HepG2 (cell line): ENCODE data around the gene SFRP4. TPM values are rescaled to one million over a fixed set of nuclear protein-coding genes. Genes with fewer than 3 reads are reported as not detected.

Experiments
- ATAC-seq: fragments of 200-7000 bp; cut with Tn5 transposase; 3 replicates; pipeline ENCODE4 v1.9.1; 2020; ENCODE audit warnings: mild to moderate bottlenecking, moderate library complexity
- BruUV-seq: library from RNA; stranded (reverse); fragments of 400-500 nt; replicated peaks from 2 replicates; lab custom pipeline; 2021; lab: Mats Ljungman, UMichigan
- CTCF ChIA-PET: fragments of 300-600 bp; formaldehyde crosslinking; extraction: SDS; loops from one replicate; lab custom pipeline; 2021; ENCODE audit warnings: low total read pairs, inconsistent platforms, low intra/inter-chr PET ratio; lab: Yijun Ruan, JAX
- POLR2A ChIA-PET: fragments of 350-600 bp; sonication (Branson Sonifier 250); formaldehyde crosslinking; loops from one replicate; lab custom pipeline; 2020; ENCODE audit warnings: antibody characterized with exemption, inconsistent platforms; lab: Yijun Ruan, JAX
- DNase-seq: peaks from one replicate; pipeline ENCODE4 v3.0.0-alpha.2; 2015; ENCODE audit warnings: low spot score
- FAIRE-seq: peaks from 3 replicates; lab custom pipeline; 2011; peaks lifted over from hg19 to GRCh38; lab: Jason Lieb, UNC
- H2AFZ ChIP-seq: one replicate; pipeline ENCODE4 v1.6.1; 2011; ENCODE audit warnings: low read length, inconsistent platforms
- H3K27ac ChIP-seq: fragments of 300-600 bp; 3 replicates; pipeline ENCODE4 v1.8.0; 2011; ENCODE audit warnings: mixed run types, mild to moderate bottlenecking, mixed read lengths, low read length, inconsistent platforms; ENCODE audit not compliant: insufficient read depth; ENCODE audit errors: extremely low read length
- H3K27me3 ChIP-seq, 2 experiments: fragments of 200-600 bp in 1 of 2; 2 replicates in 1 of 2; 3 replicates in 1 of 2; pipeline versions ENCODE4 v1.6.0 to v1.8.0; 2011; ENCODE audit warnings: low read length in 2 of 2, mild to moderate bottlenecking in 2 of 2, moderate library complexity in 2 of 2, inconsistent platforms in 1 of 2; ENCODE audit not compliant: insufficient read depth in 2 of 2, control insufficient read depth in 1 of 2
- H3K36me3 ChIP-seq, 2 experiments: fragments of 200-600 bp in 1 of 2; replicated peaks in 1 of 2; 2 replicates in 1 of 2; 3 replicates in 1 of 2; pipeline versions ENCODE4 v1.5.1 to v1.8.0; 2011; ENCODE audit warnings: low read length in 2 of 2, inconsistent platforms in 1 of 2; ENCODE audit not compliant: insufficient read depth in 2 of 2, control insufficient read depth in 1 of 2
- H3K4me1 ChIP-seq: 2 replicates; pipeline ENCODE4 v1.5.1; 2012; ENCODE audit warnings: low read length, inconsistent platforms; ENCODE audit not compliant: insufficient read depth
- H3K4me2 ChIP-seq: 2 replicates; pipeline ENCODE4 v1.6.0; 2011; ENCODE audit warnings: low read depth, low read length, inconsistent platforms
- H3K4me3 ChIP-seq, 3 experiments: fragments of 200-600 bp in 1 of 3; sonication (generic), shearing (Covaris generic) in 1 of 3; replicated peaks in 1 of 3; 2 replicates each; pipeline ENCODE4 v1.5.1; 2011 to 2016; ENCODE audit warnings: low read length in 3 of 3, inconsistent platforms in 2 of 3, low read depth in 2 of 3, mild to moderate bottlenecking in 2 of 3, control low read depth in 1 of 3, mixed read lengths in 1 of 3; ENCODE audit not compliant: insufficient read depth in 1 of 3
- H3K79me2 ChIP-seq: one replicate; pipeline ENCODE4 v1.6.1; 2011; ENCODE audit warnings: low read length, inconsistent platforms; ENCODE audit not compliant: insufficient read depth
- H3K9ac ChIP-seq: 2 replicates; pipeline ENCODE4 v1.6.0; 2011; ENCODE audit warnings: mild to moderate bottlenecking, low read depth, low read length, inconsistent platforms; ENCODE audit not compliant: insufficient read depth
- H3K9me3 ChIP-seq: 2 replicates; pipeline ENCODE4 v1.5.1; 2012; ENCODE audit warnings: mild to moderate bottlenecking, low read length
- H4K20me1 ChIP-seq: 2 replicates; pipeline ENCODE4 v1.6.0; 2011; ENCODE audit warnings: inconsistent platforms, mild to moderate bottlenecking, low read length, moderate library complexity; ENCODE audit not compliant: insufficient read depth
- AHR ChIP-seq: IDR thresholded peaks from 2 replicates; pipeline ENCODE4 v1.6.1; 2018; ENCODE audit warnings: missing genetic modification reagents, missing compliant biosample characterization
- KLF13 ChIP-seq: sonication (generic); formaldehyde crosslinking; IDR thresholded peaks from 2 replicates; pipeline ENCODE4 v1.4.0; 2020; ENCODE audit warnings: mild to moderate bottlenecking, missing genetic modification reagents
- NRL ChIP-seq: sonication (generic); formaldehyde crosslinking; IDR thresholded peaks from 2 replicates; pipeline ENCODE4 v1.5.0; 2020; ENCODE audit warnings: missing genetic modification reagents, mild to moderate bottlenecking, moderate library complexity, borderline replicate concordance
- PHF5A ChIP-seq: IDR thresholded peaks from one replicate; pipeline ENCODE4 v1.6.1; 2018; ENCODE audit warnings: low read depth, missing genetic modification reagents; ENCODE audit not compliant: unreplicated experiment
- POLR2AphosphoS5 ChIP-seq: IDR thresholded peaks from 2 replicates; pipeline ENCODE4 v1.6.1; 2012; ENCODE audit warnings: low read depth, low read length
- ZBTB49 ChIP-seq: sonication (generic); formaldehyde crosslinking; IDR thresholded peaks from 2 replicates; pipeline ENCODE4 v1.4.0; 2020; ENCODE audit warnings: missing genetic modification reagents, borderline replicate concordance
- ZNF569 ChIP-seq: sonication (generic); formaldehyde crosslinking; IDR thresholded peaks from 2 replicates; pipeline ENCODE4 v1.5.0; 2020; ENCODE audit warnings: mild to moderate bottlenecking, missing genetic modification reagents, moderate library complexity, borderline replicate concordance
- ZNF710 ChIP-seq: sonication (generic); formaldehyde crosslinking; IDR thresholded peaks from 2 replicates; pipeline ENCODE4 v1.5.0; 2020; ENCODE audit warnings: mild to moderate bottlenecking, missing genetic modification reagents, borderline replicate concordance
- ZNF766 ChIP-seq: sonication (generic); formaldehyde crosslinking; IDR thresholded peaks from 2 replicates; pipeline ENCODE4 v1.5.0; 2020; ENCODE audit warnings: missing genetic modification reagents, borderline replicate concordance
- ZNF780A ChIP-seq: sonication (generic); formaldehyde crosslinking; IDR thresholded peaks from 2 replicates; pipeline ENCODE4 v1.8.0; 2022; ENCODE audit warnings: mild to moderate bottlenecking, missing genetic modification reagents, moderate library complexity
- ZSCAN5A ChIP-seq: sonication (generic); formaldehyde crosslinking; IDR thresholded peaks from 2 replicates; pipeline ENCODE4 v1.8.0; 2022; ENCODE audit warnings: mild to moderate bottlenecking, missing genetic modification reagents, borderline replicate concordance
- WGBS: methylation state at CpG from one replicate; pipeline ENCODE4 v1.1.6; 2017; ENCODE audit warnings: low lambda C conversion rate; 5-methylcytosine and 5-hydroxymethylcytosine counted together
- in situ Hi-C: cut with HindIII; loops from 2 replicates; pipeline ENCODE4 v1.10.0; 2017; ENCODE audit warnings: low pct_unique_long_range_greater_than_20kb; ENCODE audit not compliant: extremely low pct_ligation_motif_present
- intact Hi-C: fragments of 100-400 bp; cut with micrococcal nuclease; formaldehyde crosslinking; loops from one replicate; pipeline ENCODE4 v1.10.0; 2022; ENCODE audit not compliant: unreplicated experiment
- polyA plus RNA-seq, 8 experiments: library from polyadenylated mRNA; depleted of rRNA in 3 of 8; stranded (reverse) in 7 of 8; unstranded in 1 of 8; fragments of >200 nt; fragmentation: Illumina TruSeq in 4 of 8; extraction: Trizol in 4 of 8; gene quantifications; 2 replicates each; pipeline versions ENCODE4 v1.2.1 to v1.2.3, GENCODE V29; 2011 to 2016; ENCODE audit warnings: low read depth in 4 of 8, missing spikeins in 1 of 8, mixed read lengths in 1 of 8; ENCODE audit not compliant: insufficient read depth in 1 of 8
- total RNA-seq, 5 experiments: library from RNA; depleted of rRNA; stranded (reverse); fragments of >200 nt; fragmentation: Illumina TruSeq; extraction: Trizol; gene quantifications; 2 replicates each; pipeline ENCODE4 v1.2.3, GENCODE V29; 2016; ENCODE audit warnings: low read depth in 1 of 5
- TF ChIP-seq, protein P1 (sequence below): sonication (generic); formaldehyde crosslinking; IDR thresholded peaks from 2 replicates; pipeline ENCODE4 v1.8.0; 2022; ENCODE audit warnings: mild to moderate bottlenecking, missing genetic modification reagents
- TF ChIP-seq, protein P2 (sequence below): sonication (generic); formaldehyde crosslinking; IDR thresholded peaks from 2 replicates; pipeline ENCODE4 v1.4.0; 2020; ENCODE audit warnings: mild to moderate bottlenecking, missing genetic modification reagents

The SFRP4 gene
- total and polyA plus RNA-seq, 2 of the 13 experiments (the other 11 are each of a cell fraction or from before 2014, with no cell fraction given): 0.96 to 1.8 TPM

GRCh38 chr7:37921876-37922275 is 5.3 kb upstream of the SFRP4 start:
- H3K36me3 ChIP-seq: peaks cover 3 to 7% of the 10 kb centered on the region in 2 experiments; a peak in 4 of 5 replicates
- H3K27me3 ChIP-seq: no peaks in the 10 kb centered on the region
- peak overlapping the region; percentile 97 for H3K9ac ChIP-seq
- intact Hi-C loops: no loop called here
- peaks cover 64% of the 10 kb centered on the region for H3K4me1 ChIP-seq
- peaks cover 51% of the 10 kb centered on the region for H3K79me2 ChIP-seq
- ATAC-seq: no peak
- no peak for DNase-seq
- CTCF ChIA-PET: no interaction called here
- POLR2A ChIA-PET: interaction anchor here (0.8 to 3.7 kb wide), 3 partner anchors 9 to 22 kb away, joined by 4 to 68 read pairs (median 14); no protein-coding TSS in a partner anchor
- H4K20me1 ChIP-seq: peaks cover 4% of the 10 kb centered on the region; the same call in 1 of the 2 replicates
- WGBS: 56% methylated on average over 4 of the region's 4 CpGs
- peak overlapping the region; percentile 79 to 91 (median 87) for H3K4me3 ChIP-seq
- BruUV-seq: TSS peak; percentile 53
- no peak overlapping the region for H2AFZ ChIP-seq
- H3K9me3 ChIP-seq: peaks cover 20% of the 10 kb centered on the region
- peak overlapping the region; percentile 89 for H3K27ac ChIP-seq
- H3K4me2 ChIP-seq: peak overlapping the region; percentile 90
- in situ Hi-C loops: loop anchor here (25.0 kb wide), 1 partner anchor 415 kb away; no protein-coding TSS in a partner anchor
- no peak for FAIRE-seq
- TF ChIP-seq, protein P1, sequence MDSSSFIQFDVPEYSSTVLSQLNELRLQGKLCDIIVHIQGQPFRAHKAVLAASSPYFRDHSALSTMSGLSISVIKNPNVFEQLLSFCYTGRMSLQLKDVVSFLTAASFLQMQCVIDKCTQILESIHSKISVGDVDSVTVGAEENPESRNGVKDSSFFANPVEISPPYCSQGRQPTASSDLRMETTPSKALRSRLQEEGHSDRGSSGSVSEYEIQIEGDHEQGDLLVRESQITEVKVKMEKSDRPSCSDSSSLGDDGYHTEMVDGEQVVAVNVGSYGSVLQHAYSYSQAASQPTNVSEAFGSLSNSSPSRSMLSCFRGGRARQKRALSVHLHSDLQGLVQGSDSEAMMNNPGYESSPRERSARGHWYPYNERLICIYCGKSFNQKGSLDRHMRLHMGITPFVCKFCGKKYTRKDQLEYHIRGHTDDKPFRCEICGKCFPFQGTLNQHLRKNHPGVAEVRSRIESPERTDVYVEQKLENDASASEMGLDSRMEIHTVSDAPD: no peak
- TF ChIP-seq PHF5A: no peak
- TF ChIP-seq KLF13 (CRISPR knock-in tag): no peak
- TF ChIP-seq AHR (CRISPR knock-in tag): no peak
- no peak for TF ChIP-seq POLR2AphosphoS5
- TF ChIP-seq, protein P2, sequence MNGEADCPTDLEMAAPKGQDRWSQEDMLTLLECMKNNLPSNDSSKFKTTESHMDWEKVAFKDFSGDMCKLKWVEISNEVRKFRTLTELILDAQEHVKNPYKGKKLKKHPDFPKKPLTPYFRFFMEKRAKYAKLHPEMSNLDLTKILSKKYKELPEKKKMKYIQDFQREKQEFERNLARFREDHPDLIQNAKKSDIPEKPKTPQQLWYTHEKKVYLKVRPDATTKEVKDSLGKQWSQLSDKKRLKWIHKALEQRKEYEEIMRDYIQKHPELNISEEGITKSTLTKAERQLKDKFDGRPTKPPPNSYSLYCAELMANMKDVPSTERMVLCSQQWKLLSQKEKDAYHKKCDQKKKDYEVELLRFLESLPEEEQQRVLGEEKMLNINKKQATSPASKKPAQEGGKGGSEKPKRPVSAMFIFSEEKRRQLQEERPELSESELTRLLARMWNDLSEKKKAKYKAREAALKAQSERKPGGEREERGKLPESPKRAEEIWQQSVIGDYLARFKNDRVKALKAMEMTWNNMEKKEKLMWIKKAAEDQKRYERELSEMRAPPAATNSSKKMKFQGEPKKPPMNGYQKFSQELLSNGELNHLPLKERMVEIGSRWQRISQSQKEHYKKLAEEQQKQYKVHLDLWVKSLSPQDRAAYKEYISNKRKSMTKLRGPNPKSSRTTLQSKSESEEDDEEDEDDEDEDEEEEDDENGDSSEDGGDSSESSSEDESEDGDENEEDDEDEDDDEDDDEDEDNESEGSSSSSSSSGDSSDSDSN (CRISPR knock-in tag): no peak
- TF ChIP-seq ZNF710 (CRISPR knock-in tag): no peak
- TF ChIP-seq ZNF766 (CRISPR knock-in tag): no peak
- TF ChIP-seq ZNF569 (CRISPR knock-in tag): no peak
- TF ChIP-seq ZBTB49: no peak
- no peak for TF ChIP-seq ZSCAN5A
- no peak for TF ChIP-seq ZNF780A (CRISPR knock-in tag)
- TF ChIP-seq NRL (CRISPR knock-in tag): no peak
